ENCODE results near the gene LRRC25.
A peak's percentile ranks its signal among the peaks of the same experiment; 100 is the strongest.

LRRC25 gene

DNA sequence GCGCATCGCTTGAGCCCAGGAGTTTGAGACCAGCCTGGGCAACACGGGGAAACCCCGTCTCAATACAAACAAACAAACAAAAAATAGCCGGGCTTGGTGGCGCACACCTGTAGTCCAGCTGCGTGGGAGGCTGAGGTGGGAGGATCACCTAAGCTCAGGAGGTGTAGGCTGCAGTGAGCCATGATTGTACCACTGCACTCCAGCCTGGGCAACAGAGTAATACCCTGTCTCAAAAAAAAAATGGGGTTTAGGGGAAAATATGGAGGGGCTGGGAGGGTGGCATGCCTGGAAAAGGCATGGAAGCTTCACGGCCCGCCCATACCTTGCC, 42.5 kb upstream of the LRRC25 start:
- Histone ChIP-seq H3K4me1 (ENCODE audit: insufficient read depth, low read length) (peaks cover 42% of the 10 kb centered on the region), H3K9me3 (ENCODE audit: low read length) (no peaks in the 10 kb centered on the region), H3K4me3 (ENCODE audit: low read length) (no peak overlapping the region), H3K27me3 (ENCODE audit: insufficient read depth, low read length) (no peaks in the 10 kb centered on the region), H3K36me3 (ENCODE audit: insufficient read depth, low read length) (peaks cover 24% of the 10 kb centered on the region), H2AFZ (ENCODE audit: low read depth, low read length) (no peak overlapping the region)

DNA sequence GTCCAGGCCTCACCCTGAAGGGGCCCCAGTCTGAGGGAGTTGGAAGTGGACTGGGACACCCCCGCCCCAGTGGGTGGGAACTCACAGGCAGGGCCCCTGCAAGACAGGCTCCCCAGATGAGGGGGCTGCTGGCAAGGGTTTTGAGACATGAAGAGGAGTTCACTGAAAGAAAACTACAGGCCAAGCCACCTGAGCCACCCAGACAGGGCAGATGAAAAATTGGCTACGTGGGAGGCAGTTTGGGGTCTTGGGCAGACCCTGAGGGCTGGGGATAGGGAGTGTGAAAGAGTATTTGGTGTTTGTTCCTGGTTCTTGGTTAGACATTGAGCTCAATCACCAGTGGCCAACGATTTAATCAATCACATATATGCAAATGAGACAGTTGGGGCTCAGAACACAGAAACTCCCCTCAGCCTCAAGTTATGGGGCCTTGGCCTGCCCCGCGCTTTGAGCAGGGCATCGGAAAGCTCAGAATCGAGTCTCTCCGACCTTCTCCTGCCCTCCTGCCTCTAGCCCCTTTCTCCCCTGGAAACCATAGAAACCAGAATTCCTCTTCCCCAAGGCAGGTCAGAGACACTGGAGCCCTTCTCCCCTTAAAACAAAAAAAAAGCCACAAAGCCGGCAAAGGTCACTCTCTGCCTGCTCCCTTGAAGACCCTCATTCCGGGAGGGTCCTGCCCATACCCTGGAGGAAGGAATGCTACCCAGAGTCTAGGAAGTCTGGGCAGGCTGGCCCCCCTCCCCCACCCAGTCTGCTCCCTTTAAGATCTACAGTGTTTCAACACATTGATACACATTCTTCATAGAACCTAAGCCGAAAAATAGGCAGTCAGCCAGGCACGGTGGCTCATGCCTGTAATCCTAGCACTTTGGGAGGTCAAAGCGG, 41.8 kb upstream of the LRRC25 start:
- Histone ChIP-seq H3K4me3 (ENCODE audit: low read length) (peak overlapping the region; percentile 83), H3K36me3 (ENCODE audit: insufficient read depth, low read length) (peaks cover 27% of the 10 kb centered on the region), H3K4me1 (ENCODE audit: insufficient read depth, low read length) (peaks cover 43% of the 10 kb centered on the region), H3K9me3 (ENCODE audit: low read length) (no peaks in the 10 kb centered on the region), H3K27me3 (ENCODE audit: insufficient read depth, low read length) (no peaks in the 10 kb centered on the region), H2AFZ (ENCODE audit: low read depth, low read length) (peak overlapping the region; percentile 24)

DNA sequence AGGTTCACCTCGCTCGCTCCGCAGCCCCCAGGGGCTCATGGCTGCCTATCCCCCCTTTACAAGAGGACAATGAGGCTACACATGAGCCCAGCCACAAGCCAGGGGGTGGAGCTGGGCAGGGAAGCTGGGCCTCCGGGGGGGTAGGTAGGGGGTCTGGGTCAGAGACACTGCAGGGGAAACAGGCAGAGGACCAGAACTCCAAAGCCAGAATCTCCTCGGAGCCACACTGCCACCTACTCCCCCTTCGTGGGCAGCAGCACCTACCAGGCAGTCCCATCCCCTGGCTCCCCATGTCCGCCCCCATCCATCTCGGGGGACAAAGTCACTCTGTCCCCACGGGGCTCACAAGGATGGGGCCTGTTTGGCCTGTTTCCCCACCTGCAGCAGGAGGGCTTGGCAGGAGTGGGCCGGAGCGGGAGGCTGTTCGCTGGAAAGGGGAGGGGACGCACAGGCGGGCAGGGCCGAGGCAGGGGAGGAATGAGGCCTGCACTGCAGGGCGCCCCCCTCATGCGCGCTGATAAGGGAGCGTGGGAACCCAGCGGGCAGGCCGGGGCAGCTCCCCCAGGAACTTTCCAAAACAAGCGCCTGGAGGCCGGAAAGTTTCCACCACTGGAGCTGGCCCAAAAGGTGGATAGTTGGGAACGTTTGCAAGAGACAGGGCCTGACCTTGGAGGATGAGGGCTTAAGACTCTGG, 41.1 kb upstream of the LRRC25 start:
- H3K4me1 ChIP-seq (ENCODE audit: insufficient read depth, low read length), result peaks cover 44% of the 10 kb centered on the region
- H2AFZ ChIP-seq (ENCODE audit: low read depth, low read length), result peak overlapping the region; percentile 24
- H3K27me3 ChIP-seq (ENCODE audit: insufficient read depth, low read length), result no peaks in the 10 kb centered on the region
- H3K9me3 ChIP-seq (ENCODE audit: low read length), result no peaks in the 10 kb centered on the region
- H3K4me3 ChIP-seq (ENCODE audit: low read length), result peak overlapping the region; percentile 83
- peaks cover 26% of the 10 kb centered on the region for H3K36me3 ChIP-seq (ENCODE audit: insufficient read depth, low read length)

DNA sequence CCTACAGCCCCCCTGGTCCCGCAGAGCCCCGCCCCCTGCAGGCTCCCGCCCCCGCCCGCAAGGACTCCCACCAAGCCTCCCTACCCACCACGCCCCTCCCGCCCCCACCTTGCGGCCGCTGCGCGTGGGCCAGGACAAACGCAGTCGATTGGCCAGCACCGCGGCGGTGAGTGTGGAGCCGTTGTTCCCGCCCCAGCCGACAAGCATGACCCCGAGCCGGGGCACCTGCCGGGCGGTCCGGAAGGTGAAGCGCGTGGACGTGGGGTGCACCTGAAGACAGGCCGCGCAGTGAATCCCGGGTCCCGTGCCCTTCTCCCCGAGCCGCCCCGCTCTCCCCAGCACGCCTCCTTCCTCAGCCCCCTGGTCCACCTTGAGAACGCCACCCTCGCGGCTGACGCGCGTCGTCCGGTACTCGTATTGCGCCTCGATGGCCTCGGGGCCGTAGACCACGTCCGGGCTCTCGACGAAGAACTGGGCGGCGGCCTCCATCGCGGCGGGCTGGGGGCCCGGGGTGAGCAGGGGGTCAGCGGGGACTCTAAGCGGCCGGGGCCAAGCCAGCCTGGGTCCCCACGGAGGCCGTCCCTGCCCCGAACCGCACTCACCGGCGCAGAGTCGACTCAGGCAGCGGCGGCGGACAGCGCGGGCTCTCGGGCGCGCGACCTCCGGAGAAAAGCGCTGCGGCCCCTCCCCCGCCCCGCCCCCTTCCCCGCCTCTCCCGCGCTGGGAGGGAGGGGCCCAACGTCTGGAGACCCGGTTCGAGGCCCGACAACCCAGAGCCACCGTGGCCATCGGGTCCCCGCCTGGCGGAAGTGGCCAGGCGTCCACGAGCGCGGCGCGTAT, 40.3 kb upstream of the LRRC25 start, which contains the start of gene ISYNA1:
ISYNA1 (minus strand) TSS at position 643 of the 840 bp plus-strand sequence; CDS start at position 489, 154 bp downstream.
- peak within 1 kb of the TSS; percentile 24 for H2AFZ ChIP-seq (ENCODE audit: low read depth, low read length)
- peak within 1 kb of the TSS; percentile 83 for H3K4me3 ChIP-seq (ENCODE audit: low read length)
- peaks cover 2% of the 10 kb centered on the region for H3K9me3 ChIP-seq (ENCODE audit: low read length)
- H3K4me1 ChIP-seq (ENCODE audit: insufficient read depth, low read length), result peaks cover 42% of the 10 kb centered on the region
- peaks cover 26% of the 10 kb centered on the region for H3K36me3 ChIP-seq (ENCODE audit: insufficient read depth, low read length)
- H3K27me3 ChIP-seq (ENCODE audit: insufficient read depth, low read length), result no peaks in the 10 kb centered on the region

DNA sequence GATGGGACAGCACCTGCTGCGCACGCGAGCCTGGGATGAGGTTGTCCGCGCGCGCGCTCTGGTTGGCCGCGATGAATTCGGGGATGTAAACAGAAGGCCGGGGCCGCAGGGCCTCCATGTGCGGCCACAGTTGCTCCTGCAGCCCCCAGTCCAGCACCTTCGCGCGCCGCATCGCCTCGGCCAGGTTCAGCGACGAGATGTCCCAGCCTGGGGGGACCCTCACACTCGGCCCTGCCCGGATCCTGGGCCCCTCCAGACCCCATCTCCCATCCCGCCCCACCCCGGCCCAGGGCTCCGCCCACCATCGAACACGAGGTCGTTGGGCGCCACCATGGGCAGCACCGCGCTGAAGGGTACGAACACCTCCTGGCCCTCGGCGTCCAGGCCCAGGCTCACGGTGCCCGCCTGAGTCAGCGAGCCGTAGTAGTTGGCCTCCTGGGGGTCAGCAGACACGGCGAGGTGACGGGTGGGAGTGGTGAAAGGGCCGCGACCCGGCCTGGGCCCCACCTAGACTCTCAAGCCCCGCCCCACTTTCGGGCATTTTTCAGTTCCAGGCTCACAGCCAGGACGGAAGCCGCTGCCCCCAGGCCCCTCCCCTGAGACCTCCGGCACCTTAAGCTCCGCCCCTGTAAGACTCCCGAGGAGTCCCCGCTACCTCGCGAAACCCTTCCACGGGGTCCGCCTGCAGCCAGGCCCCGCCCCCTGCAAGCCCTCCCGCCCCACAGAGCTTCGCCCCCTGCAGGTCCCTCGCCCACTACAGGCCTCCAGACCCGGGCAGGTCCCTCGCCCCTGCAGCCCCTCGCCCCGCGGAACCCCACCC, 39.5 kb upstream of the LRRC25 start:
- H3K27me3 ChIP-seq (ENCODE audit: insufficient read depth, low read length), result no peaks in the 10 kb centered on the region
- H3K4me3 ChIP-seq (ENCODE audit: low read length), result peak overlapping the region; percentile 83
- peaks cover 42% of the 10 kb centered on the region for H3K4me1 ChIP-seq (ENCODE audit: insufficient read depth, low read length)
- peaks cover 2% of the 10 kb centered on the region for H3K9me3 ChIP-seq (ENCODE audit: low read length)
- H3K36me3 ChIP-seq (ENCODE audit: insufficient read depth, low read length), result peaks cover 26% of the 10 kb centered on the region
- H2AFZ ChIP-seq (ENCODE audit: low read depth, low read length), result no peak overlapping the region

DNA sequence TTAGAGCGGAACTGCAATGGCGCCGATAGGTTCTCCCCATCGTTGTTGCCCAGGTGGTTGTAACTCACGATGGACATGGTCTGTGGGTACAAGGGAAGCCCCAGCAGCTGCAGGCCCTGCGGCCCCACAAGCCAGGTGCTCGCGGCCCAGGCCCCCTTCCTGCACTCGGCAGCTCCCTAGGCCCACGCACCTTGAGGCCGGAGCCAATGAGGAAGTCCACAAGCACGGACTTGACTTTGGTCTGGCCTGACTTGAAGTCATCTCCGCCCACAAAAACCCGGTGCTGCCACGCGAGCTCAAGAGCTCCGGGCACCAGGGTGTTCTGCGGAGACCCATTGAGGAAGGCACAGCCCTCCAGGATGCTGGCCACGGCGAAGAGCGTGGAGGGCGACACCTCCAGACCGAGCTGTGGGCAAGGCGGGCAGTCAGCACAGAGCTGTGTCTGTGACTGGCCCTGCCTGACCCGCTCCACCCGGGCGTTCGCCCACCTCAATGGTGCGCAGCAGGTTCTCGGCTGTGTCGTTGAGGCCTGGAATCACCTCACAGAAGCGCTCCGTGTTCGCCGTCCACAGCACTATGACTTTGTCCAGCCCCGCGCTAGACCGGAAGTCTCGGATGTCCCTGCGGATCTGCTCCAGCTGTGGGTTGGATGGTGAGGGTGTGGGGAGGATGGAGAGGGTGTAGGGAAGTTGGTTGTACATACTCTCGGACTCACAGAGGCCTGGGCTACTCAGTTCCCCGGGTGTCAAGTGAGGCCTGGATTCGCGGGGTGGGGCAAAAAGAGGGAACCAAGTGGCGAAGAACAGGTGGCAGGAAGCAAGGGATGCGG, 38.6 kb upstream of the LRRC25 start:
- peaks cover 42% of the 10 kb centered on the region for H3K4me1 ChIP-seq (ENCODE audit: insufficient read depth, low read length)
- no peaks in the 10 kb centered on the region for H3K27me3 ChIP-seq (ENCODE audit: insufficient read depth, low read length)
- peaks cover 2% of the 10 kb centered on the region for H3K9me3 ChIP-seq (ENCODE audit: low read length)
- peaks cover 26% of the 10 kb centered on the region for H3K36me3 ChIP-seq (ENCODE audit: insufficient read depth, low read length)
- peak overlapping the region; percentile 83 for H3K4me3 ChIP-seq (ENCODE audit: low read length)
- H2AFZ ChIP-seq (ENCODE audit: low read depth, low read length), result no peak overlapping the region

DNA sequence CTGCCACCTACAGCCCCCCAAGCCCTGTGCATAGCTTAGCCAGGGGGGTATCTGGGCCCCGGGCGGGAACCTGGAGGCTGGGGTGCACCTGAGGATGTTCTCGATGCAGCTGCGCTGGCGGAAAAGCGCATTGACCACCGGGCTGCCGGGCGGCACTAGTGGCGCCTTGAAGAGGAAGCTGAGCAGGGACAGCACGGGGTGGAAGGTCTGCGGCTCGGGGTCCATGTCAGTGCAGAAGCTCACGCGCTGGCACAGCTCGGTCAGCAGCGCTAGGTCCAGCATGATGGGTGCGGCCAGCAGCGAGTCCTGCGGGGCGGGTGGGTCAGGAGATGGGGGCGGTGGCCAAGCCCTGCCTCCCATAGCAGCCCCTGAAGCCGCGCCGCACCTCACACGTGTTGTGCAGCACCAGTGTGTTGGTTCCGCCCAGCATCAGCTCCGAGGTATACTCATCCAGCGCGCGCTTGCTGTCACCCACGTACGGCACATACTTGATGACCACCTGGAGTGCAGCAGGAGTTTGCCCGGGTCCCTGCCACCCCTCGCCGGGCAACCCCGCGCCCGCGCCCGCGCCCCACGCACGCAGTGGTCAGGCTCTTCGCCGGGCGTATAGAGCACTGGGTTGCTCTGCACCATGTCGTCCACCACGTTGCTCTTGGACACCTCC, 37.9 kb upstream of the LRRC25 start:
- H3K4me3 ChIP-seq (ENCODE audit: low read length), result no peak overlapping the region
- no peaks in the 10 kb centered on the region for H3K27me3 ChIP-seq (ENCODE audit: insufficient read depth, low read length)
- H3K9me3 ChIP-seq (ENCODE audit: low read length), result peaks cover 2% of the 10 kb centered on the region
- peaks cover 26% of the 10 kb centered on the region for H3K36me3 ChIP-seq (ENCODE audit: insufficient read depth, low read length)
- no peak overlapping the region for H2AFZ ChIP-seq (ENCODE audit: low read depth, low read length)
- peaks cover 42% of the 10 kb centered on the region for H3K4me1 ChIP-seq (ENCODE audit: insufficient read depth, low read length)

DNA sequence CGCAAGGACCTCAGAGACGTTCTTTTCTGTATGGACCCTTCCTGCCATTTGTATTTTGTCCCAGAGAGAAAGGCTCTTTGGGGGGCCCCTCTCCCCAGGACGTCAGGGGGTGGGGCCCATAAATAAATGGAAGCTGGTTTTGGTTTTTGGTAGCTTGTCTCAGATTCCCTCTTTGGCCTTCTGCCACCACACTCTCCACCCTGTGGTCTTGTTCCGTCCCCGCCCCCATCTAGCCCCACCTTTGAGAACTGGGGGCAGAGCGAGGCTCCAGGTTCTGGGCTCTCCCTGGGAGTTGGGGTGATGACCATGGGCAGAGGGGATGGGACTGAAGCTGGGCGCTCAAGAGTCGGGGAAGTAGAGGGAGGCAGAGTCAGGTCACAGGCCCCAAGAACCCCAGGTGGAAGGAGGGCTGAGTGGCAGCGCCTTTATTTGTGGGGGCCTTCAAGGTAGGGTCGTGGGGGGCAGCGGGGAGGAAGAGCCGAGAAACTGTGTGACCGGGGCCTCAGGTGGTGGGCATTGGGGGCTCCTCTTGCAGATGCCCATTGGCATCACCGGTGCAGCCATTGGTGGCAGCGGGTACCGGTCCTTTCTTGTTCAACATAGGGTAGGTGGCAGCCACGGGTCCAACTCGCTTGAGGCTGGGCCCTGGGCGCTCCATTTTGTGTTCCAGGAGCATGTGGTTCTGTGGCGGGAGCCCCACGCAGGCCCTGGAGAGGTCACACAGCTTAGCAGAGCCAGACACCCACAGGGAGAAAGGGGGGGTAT, 37.2 kb upstream of the LRRC25 start:
- H3K9me3 ChIP-seq (ENCODE audit: low read length), result peaks cover 2% of the 10 kb centered on the region
- H3K36me3 ChIP-seq (ENCODE audit: insufficient read depth, low read length), result peaks cover 26% of the 10 kb centered on the region
- no peak overlapping the region for H3K4me3 ChIP-seq (ENCODE audit: low read length)
- peaks cover 42% of the 10 kb centered on the region for H3K4me1 ChIP-seq (ENCODE audit: insufficient read depth, low read length)
- H2AFZ ChIP-seq (ENCODE audit: low read depth, low read length), result no peak overlapping the region
- no peaks in the 10 kb centered on the region for H3K27me3 ChIP-seq (ENCODE audit: insufficient read depth, low read length)

DNA sequence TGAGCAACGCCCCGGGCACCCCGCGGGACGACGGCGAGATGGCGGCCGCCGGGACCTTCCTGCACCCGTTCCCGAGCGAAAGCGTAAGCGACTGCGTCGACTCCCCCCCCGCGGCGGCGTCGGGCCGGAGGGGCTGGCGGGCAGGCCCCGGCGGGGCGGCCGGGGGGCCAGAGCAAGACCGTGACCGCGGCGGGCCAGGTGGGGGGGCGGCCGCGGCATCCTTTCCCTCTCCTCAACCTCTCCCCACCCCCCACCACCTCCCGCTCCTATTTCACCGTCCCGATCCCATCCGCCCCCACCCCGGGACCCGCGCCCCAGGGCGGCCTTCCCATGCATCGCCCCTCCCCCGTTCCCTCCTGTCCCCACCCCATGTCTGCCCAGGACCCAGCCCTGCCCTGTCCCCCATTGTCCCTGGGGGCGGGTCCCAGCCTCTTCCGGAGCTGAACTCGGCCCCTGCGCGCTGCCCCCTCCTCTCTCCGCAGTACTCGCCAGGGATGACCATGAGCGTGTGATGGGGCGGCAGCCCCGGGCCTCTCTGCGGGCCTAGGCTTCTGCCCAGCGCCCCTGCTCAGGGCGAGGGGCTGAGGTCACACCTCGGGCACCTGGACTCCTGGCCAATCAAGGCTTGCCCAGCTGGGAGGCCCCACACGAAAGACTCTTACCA, 36.4 kb upstream of the LRRC25 start:
- H3K4me3 ChIP-seq (ENCODE audit: low read length), result no peak overlapping the region
- H3K36me3 ChIP-seq (ENCODE audit: insufficient read depth, low read length), result peaks cover 26% of the 10 kb centered on the region
- H3K9me3 ChIP-seq (ENCODE audit: low read length), result peaks cover 2% of the 10 kb centered on the region
- H3K4me1 ChIP-seq (ENCODE audit: insufficient read depth, low read length), result peaks cover 38% of the 10 kb centered on the region
- no peak overlapping the region for H2AFZ ChIP-seq (ENCODE audit: low read depth, low read length)
- no peaks in the 10 kb centered on the region for H3K27me3 ChIP-seq (ENCODE audit: insufficient read depth, low read length)

DNA sequence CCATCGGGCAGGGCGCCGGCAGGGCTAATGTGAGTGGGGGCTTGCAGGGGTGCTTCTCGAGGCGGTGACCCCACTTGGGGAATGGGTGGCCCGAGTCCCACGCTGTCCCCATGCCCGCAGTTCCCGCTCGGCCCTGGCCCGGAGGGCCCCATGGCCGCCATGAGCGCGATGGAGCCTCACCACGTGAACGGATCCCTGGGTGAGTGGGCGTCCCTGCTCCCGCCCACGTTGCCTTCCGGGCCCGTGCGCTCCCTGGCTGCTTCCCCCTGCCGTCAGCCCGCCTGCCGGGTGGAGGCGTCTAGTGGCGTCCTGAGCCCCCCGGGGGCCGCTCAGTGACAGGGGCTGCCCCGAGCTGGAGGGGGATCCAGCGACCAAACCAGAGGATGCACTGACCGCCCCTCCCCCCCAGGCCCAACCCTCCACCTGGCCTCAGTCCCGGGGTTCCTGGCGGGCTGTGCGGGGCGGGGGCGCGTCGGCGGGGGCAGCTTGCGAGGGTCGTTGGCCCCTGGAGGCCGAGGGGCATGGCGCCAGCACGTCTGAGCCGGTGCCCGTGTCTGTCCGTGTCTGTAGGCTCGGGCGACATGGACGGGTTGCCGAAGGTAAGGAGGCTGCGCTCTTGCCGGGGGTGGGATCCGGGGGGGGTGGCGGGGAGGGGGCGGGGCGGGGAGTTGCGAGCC, 35.7 kb upstream of the LRRC25 start:
- Histone ChIP-seq H3K27me3 (ENCODE audit: insufficient read depth, low read length) (no peaks in the 10 kb centered on the region), H2AFZ (ENCODE audit: low read depth, low read length) (no peak overlapping the region), H3K36me3 (ENCODE audit: insufficient read depth, low read length) (peaks cover 26% of the 10 kb centered on the region), H3K9me3 (ENCODE audit: low read length) (peaks cover 2% of the 10 kb centered on the region), H3K4me3 (ENCODE audit: low read length) (no peak overlapping the region), H3K4me1 (ENCODE audit: insufficient read depth, low read length) (peaks cover 38% of the 10 kb centered on the region)
